Measurements from ENCODE around the gene LDAH.

The LDAH gene

DNA sequence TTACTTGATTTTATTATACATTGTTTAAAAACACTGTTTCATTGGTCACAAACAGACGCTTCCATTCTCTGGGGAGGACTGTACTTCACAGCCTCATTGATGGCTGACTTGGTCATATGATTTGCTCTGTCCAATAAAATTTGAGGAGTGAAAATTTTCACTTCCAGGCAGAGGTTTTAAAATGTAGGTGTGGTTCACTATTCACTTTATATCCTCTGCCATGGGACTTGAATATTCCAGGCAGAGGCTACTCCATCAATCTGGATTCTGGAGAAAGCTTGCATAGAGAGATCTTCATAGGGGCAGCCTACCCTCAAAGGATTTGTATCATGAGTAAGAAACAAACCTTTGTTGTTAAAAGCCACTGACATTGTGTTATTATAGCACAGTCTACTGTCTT lies 56.7 kb downstream of the LDAH start:
- no peak for TF ChIP-seq PPARA (CRISPR knock-in tag; IDR thresholded peaks at IDR 0.05; ENCODE audit: borderline replicate concordance)
- no peak for TF ChIP-seq ZFP3 (CRISPR knock-in tag; IDR thresholded peaks at IDR 0.05)
- TF ChIP-seq ARNTL (CRISPR knock-in tag; IDR thresholded peaks at IDR 0.05; ENCODE audit: borderline replicate concordance, low read depth), result no peak
- no peak for TF ChIP-seq TOX (CRISPR knock-in tag; IDR thresholded peaks at IDR 0.05; ENCODE audit: borderline replicate concordance)
- TF ChIP-seq ZFP30 (CRISPR knock-in tag; IDR thresholded peaks at IDR 0.05), result no peak
- no peak for TF ChIP-seq ZNF565 (CRISPR knock-in tag; conservative IDR thresholded peaks at IDR 0.05; ENCODE audit: low read depth)
- ATAC-seq, result no peak

DNA sequence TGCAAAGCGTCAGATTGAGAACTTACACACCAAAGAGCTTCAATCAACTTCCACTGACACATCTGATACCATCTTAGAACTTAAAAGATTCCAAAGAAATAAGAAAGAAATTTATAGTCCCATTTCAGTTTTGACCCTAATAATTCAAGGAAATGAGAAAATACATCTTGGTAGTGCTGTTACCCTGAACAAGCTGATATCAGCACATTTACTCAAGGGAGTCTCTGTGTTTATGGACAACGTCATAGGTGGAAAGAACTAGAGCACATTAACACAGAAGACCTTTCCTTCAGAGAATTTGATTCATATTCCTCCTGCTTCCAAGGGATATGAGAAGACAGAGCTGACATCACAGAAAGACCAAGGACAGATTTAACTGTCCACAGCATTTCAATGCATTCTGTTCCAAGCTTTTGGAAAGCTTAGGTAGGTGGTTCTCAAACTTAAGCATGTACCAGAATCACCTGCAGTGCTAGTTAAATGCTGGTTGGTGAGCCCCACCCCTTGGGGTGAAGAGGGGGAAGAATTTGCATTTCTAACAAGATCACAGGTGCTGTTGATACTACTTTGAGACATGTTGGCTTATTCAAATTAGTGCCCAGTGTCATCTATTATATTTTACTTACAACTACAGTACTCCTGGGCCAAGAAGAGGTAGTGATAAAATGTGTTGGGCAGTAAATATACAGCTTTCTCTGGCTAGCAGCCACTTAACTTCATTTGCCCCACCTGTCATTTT lies 59.8 kb downstream of the LDAH start:
- no peak for TF ChIP-seq TOX (CRISPR knock-in tag; IDR thresholded peaks at IDR 0.05; ENCODE audit: borderline replicate concordance)
- ATAC-seq, result no peak

DNA sequence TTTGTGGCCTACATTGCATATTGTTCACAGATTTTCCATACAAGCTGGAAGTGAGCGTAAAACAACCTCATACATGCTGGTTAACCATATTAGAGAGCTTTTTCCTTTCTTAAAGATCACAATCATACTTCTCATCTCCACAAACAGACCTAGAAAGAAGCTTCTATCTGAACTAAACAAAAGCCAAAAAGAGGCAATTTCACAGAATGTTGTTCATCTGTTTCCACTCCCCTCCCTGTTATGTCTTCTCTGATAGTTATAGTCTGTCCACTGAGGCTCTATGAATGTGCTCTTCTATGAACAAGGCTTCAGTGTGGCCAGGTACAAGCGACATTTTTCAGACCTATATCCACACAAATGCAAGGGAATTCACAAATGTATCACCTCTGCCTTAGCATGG lies 63.4 kb downstream of the LDAH start:
- no peak for TF ChIP-seq ZNF8 (CRISPR knock-in tag; IDR thresholded peaks at IDR 0.05)
- no peak for TF ChIP-seq BACH2 (CRISPR knock-in tag; IDR thresholded peaks at IDR 0.05; ENCODE audit: borderline replicate concordance)
- TF ChIP-seq ARNTL (CRISPR knock-in tag; IDR thresholded peaks at IDR 0.05; ENCODE audit: borderline replicate concordance, low read depth), result no peak
- no peak for TF ChIP-seq ZFP30 (CRISPR knock-in tag; IDR thresholded peaks at IDR 0.05)
- no peak for TF ChIP-seq ZFP3 (CRISPR knock-in tag; IDR thresholded peaks at IDR 0.05)
- TF ChIP-seq PPARA (CRISPR knock-in tag; IDR thresholded peaks at IDR 0.05; ENCODE audit: borderline replicate concordance), result no peak
- no peak for TF ChIP-seq CSDC2 (CRISPR knock-in tag; IDR thresholded peaks at IDR 0.05)
- TF ChIP-seq, protein P1, sequence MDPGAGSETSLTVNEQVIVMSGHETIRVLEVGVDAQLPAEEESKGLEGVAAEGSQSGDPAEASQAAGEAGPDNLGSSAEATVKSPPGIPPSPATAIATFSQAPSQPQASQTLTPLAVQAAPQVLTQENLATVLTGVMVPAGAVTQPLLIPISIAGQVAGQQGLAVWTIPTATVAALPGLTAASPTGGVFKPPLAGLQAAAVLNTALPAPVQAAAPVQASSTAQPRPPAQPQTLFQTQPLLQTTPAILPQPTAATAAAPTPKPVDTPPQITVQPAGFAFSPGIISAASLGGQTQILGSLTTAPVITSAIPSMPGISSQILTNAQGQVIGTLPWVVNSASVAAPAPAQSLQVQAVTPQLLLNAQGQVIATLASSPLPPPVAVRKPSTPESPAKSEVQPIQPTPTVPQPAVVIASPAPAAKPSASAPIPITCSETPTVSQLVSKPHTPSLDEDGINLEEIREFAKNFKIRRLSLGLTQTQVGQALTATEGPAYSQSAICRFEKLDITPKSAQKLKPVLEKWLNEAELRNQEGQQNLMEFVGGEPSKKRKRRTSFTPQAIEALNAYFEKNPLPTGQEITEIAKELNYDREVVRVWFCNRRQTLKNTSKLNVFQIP (CRISPR knock-in tag; IDR thresholded peaks at IDR 0.05; ENCODE audit: borderline replicate concordance, low read depth), result no peak
- no peak for TF ChIP-seq GLIS3 (CRISPR knock-in tag; IDR thresholded peaks at IDR 0.05)
- TF ChIP-seq ZNF565 (CRISPR knock-in tag; conservative IDR thresholded peaks at IDR 0.05; ENCODE audit: low read depth), result no peak
- no peak for TF ChIP-seq RARB (CRISPR knock-in tag; IDR thresholded peaks at IDR 0.05)
- no peak for TF ChIP-seq TCF4 (CRISPR knock-in tag; IDR thresholded peaks at IDR 0.05; ENCODE audit: borderline replicate concordance)
- TF ChIP-seq ESRRG (CRISPR knock-in tag; IDR thresholded peaks at IDR 0.05), result no peak
- TF ChIP-seq, protein P2, sequence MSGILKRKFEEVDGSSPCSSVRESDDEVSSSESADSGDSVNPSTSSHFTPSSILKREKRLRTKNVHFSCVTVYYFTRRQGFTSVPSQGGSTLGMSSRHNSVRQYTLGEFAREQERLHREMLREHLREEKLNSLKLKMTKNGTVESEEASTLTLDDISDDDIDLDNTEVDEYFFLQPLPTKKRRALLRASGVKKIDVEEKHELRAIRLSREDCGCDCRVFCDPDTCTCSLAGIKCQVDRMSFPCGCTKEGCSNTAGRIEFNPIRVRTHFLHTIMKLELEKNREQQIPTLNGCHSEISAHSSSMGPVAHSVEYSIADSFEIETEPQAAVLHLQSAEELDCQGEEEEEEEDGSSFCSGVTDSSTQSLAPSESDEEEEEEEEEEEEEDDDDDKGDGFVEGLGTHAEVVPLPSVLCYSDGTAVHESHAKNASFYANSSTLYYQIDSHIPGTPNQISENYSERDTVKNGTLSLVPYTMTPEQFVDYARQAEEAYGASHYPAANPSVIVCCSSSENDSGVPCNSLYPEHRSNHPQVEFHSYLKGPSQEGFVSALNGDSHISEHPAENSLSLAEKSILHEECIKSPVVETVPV (CRISPR knock-in tag; IDR thresholded peaks at IDR 0.05), result no peak
- TF ChIP-seq OSR1 (CRISPR knock-in tag; IDR thresholded peaks at IDR 0.05), result no peak
- no peak for TF ChIP-seq TOX (CRISPR knock-in tag; IDR thresholded peaks at IDR 0.05; ENCODE audit: borderline replicate concordance)
- no peak for TF ChIP-seq ISL1 (CRISPR knock-in tag; IDR thresholded peaks at IDR 0.05)
- TF ChIP-seq, protein P3, sequence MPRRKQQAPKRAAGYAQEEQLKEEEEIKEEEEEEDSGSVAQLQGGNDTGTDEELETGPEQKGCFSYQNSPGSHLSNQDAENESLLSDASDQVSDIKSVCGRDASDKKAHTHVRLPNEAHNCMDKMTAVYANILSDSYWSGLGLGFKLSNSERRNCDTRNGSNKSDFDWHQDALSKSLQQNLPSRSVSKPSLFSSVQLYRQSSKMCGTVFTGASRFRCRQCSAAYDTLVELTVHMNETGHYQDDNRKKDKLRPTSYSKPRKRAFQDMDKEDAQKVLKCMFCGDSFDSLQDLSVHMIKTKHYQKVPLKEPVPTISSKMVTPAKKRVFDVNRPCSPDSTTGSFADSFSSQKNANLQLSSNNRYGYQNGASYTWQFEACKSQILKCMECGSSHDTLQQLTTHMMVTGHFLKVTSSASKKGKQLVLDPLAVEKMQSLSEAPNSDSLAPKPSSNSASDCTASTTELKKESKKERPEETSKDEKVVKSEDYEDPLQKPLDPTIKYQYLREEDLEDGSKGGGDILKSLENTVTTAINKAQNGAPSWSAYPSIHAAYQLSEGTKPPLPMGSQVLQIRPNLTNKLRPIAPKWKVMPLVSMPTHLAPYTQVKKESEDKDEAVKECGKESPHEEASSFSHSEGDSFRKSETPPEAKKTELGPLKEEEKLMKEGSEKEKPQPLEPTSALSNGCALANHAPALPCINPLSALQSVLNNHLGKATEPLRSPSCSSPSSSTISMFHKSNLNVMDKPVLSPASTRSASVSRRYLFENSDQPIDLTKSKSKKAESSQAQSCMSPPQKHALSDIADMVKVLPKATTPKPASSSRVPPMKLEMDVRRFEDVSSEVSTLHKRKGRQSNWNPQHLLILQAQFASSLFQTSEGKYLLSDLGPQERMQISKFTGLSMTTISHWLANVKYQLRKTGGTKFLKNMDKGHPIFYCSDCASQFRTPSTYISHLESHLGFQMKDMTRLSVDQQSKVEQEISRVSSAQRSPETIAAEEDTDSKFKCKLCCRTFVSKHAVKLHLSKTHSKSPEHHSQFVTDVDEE (CRISPR knock-in tag; IDR thresholded peaks at IDR 0.05), result no peak
- TF ChIP-seq ZNF70 (CRISPR knock-in tag; IDR thresholded peaks at IDR 0.05), result no peak
- TF ChIP-seq, protein P4, sequence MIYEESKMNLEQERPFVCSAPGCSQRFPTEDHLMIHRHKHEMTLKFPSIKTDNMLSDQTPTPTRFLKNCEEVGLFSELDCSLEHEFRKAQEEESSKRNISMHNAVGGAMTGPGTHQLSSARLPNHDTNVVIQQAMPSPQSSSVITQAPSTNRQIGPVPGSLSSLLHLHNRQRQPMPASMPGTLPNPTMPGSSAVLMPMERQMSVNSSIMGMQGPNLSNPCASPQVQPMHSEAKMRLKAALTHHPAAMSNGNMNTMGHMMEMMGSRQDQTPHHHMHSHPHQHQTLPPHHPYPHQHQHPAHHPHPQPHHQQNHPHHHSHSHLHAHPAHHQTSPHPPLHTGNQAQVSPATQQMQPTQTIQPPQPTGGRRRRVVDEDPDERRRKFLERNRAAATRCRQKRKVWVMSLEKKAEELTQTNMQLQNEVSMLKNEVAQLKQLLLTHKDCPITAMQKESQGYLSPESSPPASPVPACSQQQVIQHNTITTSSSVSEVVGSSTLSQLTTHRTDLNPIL (CRISPR knock-in tag; IDR thresholded peaks at IDR 0.05; ENCODE audit: low read depth), result no peak
- ATAC-seq, result no peak

DNA sequence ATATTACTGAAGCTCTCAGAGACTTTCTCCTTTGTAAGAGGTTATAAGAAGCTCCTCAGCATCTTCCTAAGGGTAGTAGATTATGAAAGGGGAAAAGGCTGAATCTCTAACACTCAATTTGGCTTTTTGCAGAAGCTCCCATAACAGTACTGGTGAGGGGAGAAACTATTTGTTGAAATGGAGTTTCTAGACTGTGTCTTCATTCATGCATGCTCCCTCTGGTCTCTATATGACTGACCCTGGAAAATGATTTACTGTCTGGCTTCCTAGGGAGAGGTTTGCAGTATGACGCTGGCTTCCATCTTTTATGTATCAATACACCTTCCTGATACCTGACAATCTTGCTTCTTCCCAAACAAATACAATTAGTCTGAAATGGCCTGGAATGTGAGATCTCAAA lies 63.9 kb downstream of the LDAH start:
- ATAC-seq, result no peak
- TF ChIP-seq, protein P5, sequence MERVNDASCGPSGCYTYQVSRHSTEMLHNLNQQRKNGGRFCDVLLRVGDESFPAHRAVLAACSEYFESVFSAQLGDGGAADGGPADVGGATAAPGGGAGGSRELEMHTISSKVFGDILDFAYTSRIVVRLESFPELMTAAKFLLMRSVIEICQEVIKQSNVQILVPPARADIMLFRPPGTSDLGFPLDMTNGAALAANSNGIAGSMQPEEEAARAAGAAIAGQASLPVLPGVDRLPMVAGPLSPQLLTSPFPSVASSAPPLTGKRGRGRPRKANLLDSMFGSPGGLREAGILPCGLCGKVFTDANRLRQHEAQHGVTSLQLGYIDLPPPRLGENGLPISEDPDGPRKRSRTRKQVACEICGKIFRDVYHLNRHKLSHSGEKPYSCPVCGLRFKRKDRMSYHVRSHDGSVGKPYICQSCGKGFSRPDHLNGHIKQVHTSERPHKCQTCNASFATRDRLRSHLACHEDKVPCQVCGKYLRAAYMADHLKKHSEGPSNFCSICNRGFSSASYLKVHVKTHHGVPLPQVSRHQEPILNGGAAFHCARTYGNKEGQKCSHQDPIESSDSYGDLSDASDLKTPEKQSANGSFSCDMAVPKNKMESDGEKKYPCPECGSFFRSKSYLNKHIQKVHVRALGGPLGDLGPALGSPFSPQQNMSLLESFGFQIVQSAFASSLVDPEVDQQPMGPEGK (CRISPR knock-in tag; IDR thresholded peaks at IDR 0.05; ENCODE audit: borderline replicate concordance), result no peak
- TF ChIP-seq TCF4 (CRISPR knock-in tag; IDR thresholded peaks at IDR 0.05; ENCODE audit: borderline replicate concordance), result no peak
- TF ChIP-seq, protein P3 (CRISPR knock-in tag; IDR thresholded peaks at IDR 0.05), result no peak
- TF ChIP-seq, protein P2 (CRISPR knock-in tag; IDR thresholded peaks at IDR 0.05), result no peak
- no peak for TF ChIP-seq ZC3H10 (CRISPR knock-in tag; IDR thresholded peaks at IDR 0.05)
- no peak for TF ChIP-seq ESRRG (CRISPR knock-in tag; IDR thresholded peaks at IDR 0.05)

Data from SK-N-SH treated with all-trans-retinoic acid at 6 μM for 48 hours (cell line).